ENCODE results near the gene OPCML. TPM values are rescaled to one million over a fixed set of nuclear protein-coding genes. Genes with fewer than 3 reads are reported as not detected.

The OPCML gene
- total and polyA plus RNA-seq, 4 donors: under 0.01 to 0.01 TPM; not detected in 2

GRCh38 chr11:133362156-133362555 lies 170.1 kb downstream of the OPCML start (continued):
- TF ChIP-seq CTCF (IDR thresholded peaks at IDR 0.05; ENCODE audit: low read depth, low read length, missing input control) (no peak), MAX (IDR thresholded peaks at IDR 0.05) (no peak), TAF1 (conservative IDR thresholded peaks at IDR 0.05) (no peak), NR2F2 (IDR thresholded peaks at IDR 0.05) (no peak)

- H3K27me3 ChIP-seq (ENCODE audit: control insufficient read depth in 4 of 4, insufficient read depth in 4 of 4, low read length in 3 of 4): peaks cover 0 to 5% (median 0%) of the 10 kb centered on the region in 4 donors
- 94% methylated on average over 21 of the region's 21 CpGs for WGBS
- no peak overlapping the region for H3K27ac ChIP-seq (ENCODE audit: low read depth in 1 of 2, low read length in 2 of 2)
- no peak overlapping the region for H3K4me3 ChIP-seq (ENCODE audit: low read depth in 1 of 3, low read length in 3 of 3)
- no peak for DNase-seq (ENCODE audit: low spot score)
- TF ChIP-seq SP1 (IDR thresholded peaks at IDR 0.05) (no peak), NR2F2 (IDR thresholded peaks at IDR 0.05) (no peak), FOXA1 (IDR thresholded peaks at IDR 0.05) (no peak), MAX (IDR thresholded peaks at IDR 0.05) (no peak), FOXA2 (IDR thresholded peaks at IDR 0.05) (no peak), GABPA (IDR thresholded peaks at IDR 0.05 in 1 of 2, conservative IDR thresholded peaks at IDR 0.05 in 1 of 2) (no peak), ATF3 (IDR thresholded peaks at IDR 0.05) (no peak), JUND (IDR thresholded peaks at IDR 0.05) (no peak), EGR1 (IDR thresholded peaks at IDR 0.05; ENCODE audit: low read depth in 2 of 2) (no peak), HNF4G (IDR thresholded peaks at IDR 0.05) (no peak), CTCF (IDR thresholded peaks at IDR 0.05; ENCODE audit: low read depth, low read length, missing input control) (no peak)
- peaks cover 0 to 4% (median 0%) of the 10 kb centered on the region in 4 donors for H3K9me3 ChIP-seq (ENCODE audit: control insufficient read depth in 4 of 4, low read length in 3 of 4)
- no peak overlapping the region for H3K9ac ChIP-seq (ENCODE audit: low read depth in 1 of 2, low read length in 2 of 2)
- no peaks in the 10 kb centered on the region for H3K4me1 ChIP-seq (ENCODE audit: control insufficient read depth in 4 of 4, insufficient read depth in 4 of 4, low read length in 3 of 4)
- no peaks in the 10 kb centered on the region for H3K36me3 ChIP-seq (ENCODE audit: control insufficient read depth in 4 of 4, insufficient read depth in 3 of 4, low read depth in 1 of 4, low read length in 3 of 4)
Measured at GRCh38 chr11:133361689-133361994, 170.7 kb downstream of the OPCML start.

- 92% methylated on average over 54 of the region's 54 CpGs for WGBS
- Histone ChIP-seq H3K27me3 (ENCODE audit: control insufficient read depth in 4 of 4, insufficient read depth in 4 of 4, low read length in 3 of 4) (peaks cover 0 to 5% (median 0%) of the 10 kb centered on the region in 4 donors), H3K9ac (ENCODE audit: low read depth in 1 of 2, low read length in 2 of 2) (no peak overlapping the region), H3K4me3 (ENCODE audit: low read depth in 1 of 3, low read length in 3 of 3) (no peak overlapping the region), H3K9me3 (ENCODE audit: control insufficient read depth in 4 of 4, low read length in 3 of 4) (peaks cover 0 to 4% (median 0%) of the 10 kb centered on the region in 4 donors), H3K4me1 (ENCODE audit: control insufficient read depth in 4 of 4, insufficient read depth in 4 of 4, low read length in 3 of 4) (no peaks in the 10 kb centered on the region), H3K36me3 (ENCODE audit: control insufficient read depth in 4 of 4, insufficient read depth in 3 of 4, low read depth in 1 of 4, low read length in 3 of 4) (no peaks in the 10 kb centered on the region), H3K27ac (ENCODE audit: low read depth in 1 of 2, low read length in 2 of 2) (no peak overlapping the region)
- no peak for DNase-seq (ENCODE audit: low spot score)
- TF ChIP-seq REST (IDR thresholded peaks at IDR 0.05) (no peak), YY1 (IDR thresholded peaks at IDR 0.05) (no peak), ATF3 (IDR thresholded peaks at IDR 0.05) (no peak), CTCF (IDR thresholded peaks at IDR 0.05; ENCODE audit: low read depth, low read length, missing input control) (no peak), FOXA1 (IDR thresholded peaks at IDR 0.05) (no peak), JUND (IDR thresholded peaks at IDR 0.05) (no peak), EGR1 (IDR thresholded peaks at IDR 0.05; ENCODE audit: low read depth in 2 of 2) (no peak), RXRA (IDR thresholded peaks at IDR 0.05) (no peak)
Measured at GRCh38 chr11:133360860-133361688, 171.2 kb downstream of the OPCML start.
